ENCODE results near the gene GRP. TPM values are rescaled to one million over a fixed set of nuclear protein-coding genes. Genes with fewer than 3 reads are reported as not detected.
"Not testable (repeated sequence)": the region's sequence is repeated elsewhere in the genome, so short reads cannot be mapped to it uniquely, and the experiment has no call there.

The GRP gene
- total RNA-seq, 1 donor from 2014 or later = not detected

DNA sequence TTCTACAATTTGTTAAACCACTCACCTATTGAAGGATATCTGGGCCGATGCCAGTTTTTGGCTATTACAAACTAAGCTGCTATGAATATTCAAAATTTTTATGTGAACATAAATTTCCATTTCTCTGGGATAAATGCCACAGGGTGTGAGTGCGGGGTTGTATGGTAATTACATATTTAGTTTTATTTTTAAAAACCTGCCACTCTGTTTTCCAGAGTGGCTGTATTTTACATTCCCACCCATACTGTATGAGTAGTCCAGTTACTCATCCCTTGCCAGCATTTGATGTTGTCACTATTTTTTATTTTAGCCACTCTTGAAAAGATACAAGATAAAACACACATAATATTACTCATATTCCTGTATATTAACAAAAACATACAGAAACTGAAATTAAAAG is 22.9 kb downstream of the GRP start:
- no peak for DNase-seq
- Mint-ChIP-seq H3K9me3 (ENCODE audit: unreplicated experiment) (no peaks in the 10 kb centered on the region), H3K4me3 (ENCODE audit: unreplicated experiment) (no peak overlapping the region), H3K36me3 (ENCODE audit: unreplicated experiment) (no peaks in the 10 kb centered on the region), H3K27ac (ENCODE audit: unreplicated experiment) (no peak overlapping the region), H3K27me3 (ENCODE audit: unreplicated experiment) (no peaks in the 10 kb centered on the region), H3K4me1 (ENCODE audit: low read depth, unreplicated experiment) (no peaks in the 10 kb centered on the region)
- TF ChIP-seq, protein P1, sequence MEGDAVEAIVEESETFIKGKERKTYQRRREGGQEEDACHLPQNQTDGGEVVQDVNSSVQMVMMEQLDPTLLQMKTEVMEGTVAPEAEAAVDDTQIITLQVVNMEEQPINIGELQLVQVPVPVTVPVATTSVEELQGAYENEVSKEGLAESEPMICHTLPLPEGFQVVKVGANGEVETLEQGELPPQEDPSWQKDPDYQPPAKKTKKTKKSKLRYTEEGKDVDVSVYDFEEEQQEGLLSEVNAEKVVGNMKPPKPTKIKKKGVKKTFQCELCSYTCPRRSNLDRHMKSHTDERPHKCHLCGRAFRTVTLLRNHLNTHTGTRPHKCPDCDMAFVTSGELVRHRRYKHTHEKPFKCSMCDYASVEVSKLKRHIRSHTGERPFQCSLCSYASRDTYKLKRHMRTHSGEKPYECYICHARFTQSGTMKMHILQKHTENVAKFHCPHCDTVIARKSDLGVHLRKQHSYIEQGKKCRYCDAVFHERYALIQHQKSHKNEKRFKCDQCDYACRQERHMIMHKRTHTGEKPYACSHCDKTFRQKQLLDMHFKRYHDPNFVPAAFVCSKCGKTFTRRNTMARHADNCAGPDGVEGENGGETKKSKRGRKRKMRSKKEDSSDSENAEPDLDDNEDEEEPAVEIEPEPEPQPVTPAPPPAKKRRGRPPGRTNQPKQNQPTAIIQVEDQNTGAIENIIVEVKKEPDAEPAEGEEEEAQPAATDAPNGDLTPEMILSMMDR (IDR thresholded peaks at IDR 0.05; ENCODE audit: partially characterized antibody, unreplicated experiment) = no peak

- peaks cover 1% of the 10 kb centered on the region for H3K27me3 Mint-ChIP-seq (ENCODE audit: unreplicated experiment)
- H3K27ac Mint-ChIP-seq (ENCODE audit: unreplicated experiment) = no peak overlapping the region
- H3K36me3 Mint-ChIP-seq (ENCODE audit: unreplicated experiment) = no peaks in the 10 kb centered on the region
- H3K4me1 Mint-ChIP-seq (ENCODE audit: low read depth, unreplicated experiment) = no peaks in the 10 kb centered on the region
- TF ChIP-seq, protein P1 (IDR thresholded peaks at IDR 0.05; ENCODE audit: partially characterized antibody, unreplicated experiment) = no peak
- no peak overlapping the region for H3K4me3 Mint-ChIP-seq (ENCODE audit: unreplicated experiment)
- no peak for DNase-seq
- H3K9me3 Mint-ChIP-seq (ENCODE audit: unreplicated experiment) = no peaks in the 10 kb centered on the region
These were observed 26.8 kb downstream of the GRP start for GRCh38 chr18:59246796-59247195.

- DNase-seq = peak; percentile 64
- peaks cover 4% of the 10 kb centered on the region for H3K9me3 Mint-ChIP-seq (ENCODE audit: unreplicated experiment)
- no peaks in the 10 kb centered on the region for H3K36me3 Mint-ChIP-seq (ENCODE audit: unreplicated experiment)
- H3K27me3 Mint-ChIP-seq (ENCODE audit: unreplicated experiment) = peaks cover 3% of the 10 kb centered on the region
- H3K27ac Mint-ChIP-seq (ENCODE audit: unreplicated experiment) = no peak overlapping the region
- TF ChIP-seq, protein P1 (IDR thresholded peaks at IDR 0.05; ENCODE audit: partially characterized antibody, unreplicated experiment) = peak; percentile 62
- no peaks in the 10 kb centered on the region for H3K4me1 Mint-ChIP-seq (ENCODE audit: low read depth, unreplicated experiment)
- no peak overlapping the region for H3K4me3 Mint-ChIP-seq (ENCODE audit: unreplicated experiment)
These were observed 29.3 kb downstream of the GRP start for GRCh38 chr18:59249199-59249774.

DNA sequence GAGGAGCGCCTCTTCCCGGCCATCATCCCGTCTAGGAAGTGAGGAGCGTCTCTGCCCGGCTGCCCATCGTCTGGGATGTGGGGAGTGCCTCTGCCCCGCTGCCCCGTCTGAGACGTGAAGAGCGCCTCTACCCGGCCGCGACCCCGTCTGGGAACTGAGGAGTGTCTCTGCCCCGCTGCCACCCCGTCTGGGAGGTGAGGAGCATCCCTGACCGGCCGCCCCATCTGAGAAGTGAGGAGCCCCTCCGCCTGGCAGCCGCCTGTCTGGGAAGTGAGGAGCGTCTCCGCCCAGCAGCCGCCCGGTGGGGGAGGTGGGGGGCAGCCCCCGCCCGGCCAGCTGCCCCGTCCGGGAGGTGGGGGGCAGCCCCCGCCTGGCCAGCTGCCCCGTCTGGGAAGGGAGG is 35.5 kb downstream of the GRP start:
- not testable (repeated sequence) for DNase-seq; H3K27ac Mint-ChIP-seq (ENCODE audit: unreplicated experiment); H3K9me3 Mint-ChIP-seq (ENCODE audit: unreplicated experiment); H3K4me1 Mint-ChIP-seq (ENCODE audit: low read depth, unreplicated experiment); H3K27me3 Mint-ChIP-seq (ENCODE audit: unreplicated experiment); H3K4me3 Mint-ChIP-seq (ENCODE audit: unreplicated experiment); H3K36me3 Mint-ChIP-seq (ENCODE audit: unreplicated experiment)

DNA sequence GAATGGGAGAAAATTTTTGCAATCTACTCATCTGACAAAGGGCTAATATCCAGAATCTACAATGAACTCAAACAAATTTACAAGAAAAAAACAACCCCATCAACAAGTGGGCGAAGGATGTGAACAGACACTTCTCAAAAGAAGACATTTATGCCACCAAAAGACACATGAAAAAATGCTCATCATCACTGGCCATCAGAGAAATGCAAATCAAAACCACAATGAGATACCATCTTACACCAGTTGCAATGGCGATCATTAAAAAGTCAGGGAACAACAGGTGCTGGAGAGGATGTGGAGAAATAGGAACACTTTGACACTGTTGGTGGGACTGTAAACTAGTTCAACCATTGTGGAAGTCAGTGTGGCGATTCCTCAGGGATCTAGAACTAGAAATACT is 41.9 kb downstream of the GRP start:
- not testable (repeated sequence) for H3K9me3 Mint-ChIP-seq (ENCODE audit: unreplicated experiment); H3K27ac Mint-ChIP-seq (ENCODE audit: unreplicated experiment); H3K4me3 Mint-ChIP-seq (ENCODE audit: unreplicated experiment); H3K36me3 Mint-ChIP-seq (ENCODE audit: unreplicated experiment); DNase-seq; H3K4me1 Mint-ChIP-seq (ENCODE audit: low read depth, unreplicated experiment)
- H3K27me3 Mint-ChIP-seq (ENCODE audit: unreplicated experiment) = peaks cover 36% of the 10 kb centered on the region

GRCh38 chr18:59262243-59262642 is 42.3 kb downstream of the GRP start:
- H3K4me1 Mint-ChIP-seq (ENCODE audit: low read depth, unreplicated experiment); H3K9me3 Mint-ChIP-seq (ENCODE audit: unreplicated experiment); H3K27ac Mint-ChIP-seq (ENCODE audit: unreplicated experiment); H3K36me3 Mint-ChIP-seq (ENCODE audit: unreplicated experiment); DNase-seq; H3K4me3 Mint-ChIP-seq (ENCODE audit: unreplicated experiment): not testable (repeated sequence)
- peaks cover 38% of the 10 kb centered on the region for H3K27me3 Mint-ChIP-seq (ENCODE audit: unreplicated experiment)
